Measurements from ENCODE around the gene NFKBIA. TPM values are rescaled to one million over a fixed set of nuclear protein-coding genes. Genes with fewer than 3 reads are reported as not detected.

NFKBIA gene
- total RNA-seq, 1 experiment from 2014 or later, result 99.4 TPM

DNA sequence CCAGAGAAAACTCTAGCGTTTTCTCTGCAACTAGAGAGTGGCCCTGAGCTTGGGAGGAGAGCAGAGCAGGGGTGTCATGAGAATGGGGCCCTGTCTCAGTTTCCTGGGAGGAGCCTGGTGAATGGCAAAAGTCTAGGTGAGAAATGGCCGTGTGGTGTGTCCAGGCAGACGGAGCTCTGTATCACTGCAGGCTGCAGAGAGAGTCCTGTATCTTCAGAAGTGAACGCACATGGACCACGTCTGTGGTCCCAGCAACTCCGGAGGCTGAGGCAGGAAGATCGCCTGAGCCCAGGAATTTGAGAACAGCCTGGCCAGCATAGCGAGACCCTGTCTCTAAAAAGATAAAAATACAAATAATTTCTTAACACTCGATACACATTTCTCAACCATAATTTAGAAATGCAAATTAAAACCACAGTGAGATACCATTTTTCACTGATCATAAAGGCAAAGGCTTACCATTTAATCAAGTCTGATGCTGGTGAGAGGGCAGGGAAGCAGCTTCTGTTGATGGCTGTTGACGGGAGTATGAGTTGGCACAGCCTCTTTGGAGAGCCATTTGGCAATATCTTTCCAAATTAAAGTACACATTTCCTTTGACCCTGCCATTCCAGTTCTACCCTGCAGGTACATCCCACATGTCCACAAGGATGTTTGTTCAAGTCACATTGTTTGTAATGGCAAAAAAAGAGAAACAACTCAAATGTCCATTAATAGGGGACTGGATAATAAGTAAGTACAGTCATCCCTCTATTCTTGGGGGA is 51.0 kb downstream of the NFKBIA start:
- DNase-seq (ENCODE audit: low read depth, low spot score), result no peak
- no peak for ATAC-seq
- no TSS peak for BruUV-seq (replicated peaks)
- no peaks in the 10 kb centered on the region for H3K9me3 ChIP-seq (ENCODE audit: control insufficient read depth, insufficient read depth, low read depth, low read length)
- TF ChIP-seq, protein P1, sequence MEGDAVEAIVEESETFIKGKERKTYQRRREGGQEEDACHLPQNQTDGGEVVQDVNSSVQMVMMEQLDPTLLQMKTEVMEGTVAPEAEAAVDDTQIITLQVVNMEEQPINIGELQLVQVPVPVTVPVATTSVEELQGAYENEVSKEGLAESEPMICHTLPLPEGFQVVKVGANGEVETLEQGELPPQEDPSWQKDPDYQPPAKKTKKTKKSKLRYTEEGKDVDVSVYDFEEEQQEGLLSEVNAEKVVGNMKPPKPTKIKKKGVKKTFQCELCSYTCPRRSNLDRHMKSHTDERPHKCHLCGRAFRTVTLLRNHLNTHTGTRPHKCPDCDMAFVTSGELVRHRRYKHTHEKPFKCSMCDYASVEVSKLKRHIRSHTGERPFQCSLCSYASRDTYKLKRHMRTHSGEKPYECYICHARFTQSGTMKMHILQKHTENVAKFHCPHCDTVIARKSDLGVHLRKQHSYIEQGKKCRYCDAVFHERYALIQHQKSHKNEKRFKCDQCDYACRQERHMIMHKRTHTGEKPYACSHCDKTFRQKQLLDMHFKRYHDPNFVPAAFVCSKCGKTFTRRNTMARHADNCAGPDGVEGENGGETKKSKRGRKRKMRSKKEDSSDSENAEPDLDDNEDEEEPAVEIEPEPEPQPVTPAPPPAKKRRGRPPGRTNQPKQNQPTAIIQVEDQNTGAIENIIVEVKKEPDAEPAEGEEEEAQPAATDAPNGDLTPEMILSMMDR (IDR thresholded peaks at IDR 0.05), result no peak
- TF ChIP-seq TCF7L2 (IDR thresholded peaks at IDR 0.05; ENCODE audit: low read depth, low read length) (no peak), SIN3A (IDR thresholded peaks at IDR 0.05; ENCODE audit: borderline replicate concordance, insufficient read depth, low read depth, low read length) (no peak), POLR2AphosphoS5 (IDR thresholded peaks at IDR 0.05; ENCODE audit: low read depth, low read length) (no peak)
- TF ChIP-seq, protein P2, sequence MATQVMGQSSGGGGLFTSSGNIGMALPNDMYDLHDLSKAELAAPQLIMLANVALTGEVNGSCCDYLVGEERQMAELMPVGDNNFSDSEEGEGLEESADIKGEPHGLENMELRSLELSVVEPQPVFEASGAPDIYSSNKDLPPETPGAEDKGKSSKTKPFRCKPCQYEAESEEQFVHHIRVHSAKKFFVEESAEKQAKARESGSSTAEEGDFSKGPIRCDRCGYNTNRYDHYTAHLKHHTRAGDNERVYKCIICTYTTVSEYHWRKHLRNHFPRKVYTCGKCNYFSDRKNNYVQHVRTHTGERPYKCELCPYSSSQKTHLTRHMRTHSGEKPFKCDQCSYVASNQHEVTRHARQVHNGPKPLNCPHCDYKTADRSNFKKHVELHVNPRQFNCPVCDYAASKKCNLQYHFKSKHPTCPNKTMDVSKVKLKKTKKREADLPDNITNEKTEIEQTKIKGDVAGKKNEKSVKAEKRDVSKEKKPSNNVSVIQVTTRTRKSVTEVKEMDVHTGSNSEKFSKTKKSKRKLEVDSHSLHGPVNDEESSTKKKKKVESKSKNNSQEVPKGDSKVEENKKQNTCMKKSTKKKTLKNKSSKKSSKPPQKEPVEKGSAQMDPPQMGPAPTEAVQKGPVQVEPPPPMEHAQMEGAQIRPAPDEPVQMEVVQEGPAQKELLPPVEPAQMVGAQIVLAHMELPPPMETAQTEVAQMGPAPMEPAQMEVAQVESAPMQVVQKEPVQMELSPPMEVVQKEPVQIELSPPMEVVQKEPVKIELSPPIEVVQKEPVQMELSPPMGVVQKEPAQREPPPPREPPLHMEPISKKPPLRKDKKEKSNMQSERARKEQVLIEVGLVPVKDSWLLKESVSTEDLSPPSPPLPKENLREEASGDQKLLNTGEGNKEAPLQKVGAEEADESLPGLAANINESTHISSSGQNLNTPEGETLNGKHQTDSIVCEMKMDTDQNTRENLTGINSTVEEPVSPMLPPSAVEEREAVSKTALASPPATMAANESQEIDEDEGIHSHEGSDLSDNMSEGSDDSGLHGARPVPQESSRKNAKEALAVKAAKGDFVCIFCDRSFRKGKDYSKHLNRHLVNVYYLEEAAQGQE (IDR thresholded peaks at IDR 0.05; ENCODE audit: insufficient read depth in 1 of 2, low read depth in 2 of 2, low read length in 1 of 2), result no peak
- POLR2A ChIA-PET, result no interaction called here
- H3K36me3 ChIP-seq (ENCODE audit: control insufficient read depth, insufficient read depth, low read length), result no peaks in the 10 kb centered on the region
- H3K27ac ChIP-seq (ENCODE audit: low read length), result peak overlapping the region; percentile 51; the same call in 1 of the 2 replicates
- peaks cover 27% of the 10 kb centered on the region for H3K4me1 ChIP-seq (ENCODE audit: control insufficient read depth, insufficient read depth, low read length)
- H3K4me3 ChIP-seq (ENCODE audit: low read depth in 2 of 2, low read length in 2 of 2), result no peak overlapping the region
- intact Hi-C loops (cut with micrococcal nuclease; ENCODE audit: unreplicated experiment) (no loop called here), in situ Hi-C loops (cut with HindIII; ENCODE audit: low pct_unique_long_range_greater_than_20kb, low sequenced_read_pairs) (no loop called here)
- no peaks in the 10 kb centered on the region for H3K27me3 ChIP-seq (ENCODE audit: control insufficient read depth, insufficient read depth, low read length)
- CTCF ChIA-PET, result no interaction called here

DNA sequence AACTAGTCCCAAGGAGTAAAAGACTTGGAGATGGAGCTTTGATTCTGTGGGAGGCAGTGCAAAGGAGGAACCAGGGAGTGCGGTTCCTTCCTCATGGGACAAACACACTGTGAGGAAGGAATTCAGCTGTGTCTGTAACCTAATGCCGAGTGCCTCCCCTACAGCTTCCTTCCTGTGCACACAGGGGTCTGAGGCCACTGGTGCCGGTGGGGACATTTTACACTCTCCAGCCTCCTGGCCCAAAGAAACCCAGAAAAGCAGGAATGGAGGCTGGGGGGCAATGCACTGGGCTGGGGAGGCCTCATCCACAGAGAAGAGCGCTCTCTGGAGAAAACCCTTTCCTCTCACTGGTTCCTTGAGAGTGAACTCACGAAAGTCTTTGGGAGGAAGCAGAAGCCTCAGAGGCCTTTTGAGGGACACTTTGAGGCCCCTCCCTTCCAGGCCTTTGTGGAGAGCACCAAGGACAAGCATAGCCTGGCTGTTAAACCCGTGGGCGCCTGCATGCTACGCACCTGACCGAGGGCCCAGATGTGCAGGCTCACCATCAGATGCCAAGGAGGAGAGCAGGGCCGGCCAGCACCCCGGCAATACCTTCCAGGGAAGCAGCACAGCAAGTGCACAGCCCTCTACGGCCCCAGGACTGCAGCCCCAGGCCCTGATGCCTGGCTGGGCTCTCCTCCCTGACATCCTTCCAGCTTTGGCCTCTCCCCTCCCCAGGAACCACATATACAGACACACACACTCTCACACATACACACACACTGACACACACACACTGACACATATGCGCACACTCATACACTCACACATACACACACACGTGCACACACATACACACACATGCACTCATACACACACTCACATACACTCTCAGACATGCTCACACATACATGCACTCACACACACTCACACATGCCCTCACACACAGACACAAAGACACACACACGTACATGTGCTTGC is 52.0 kb downstream of the NFKBIA start:
- TF ChIP-seq, protein P2 (IDR thresholded peaks at IDR 0.05; ENCODE audit: insufficient read depth in 1 of 2, low read depth in 2 of 2, low read length in 1 of 2), result no peak
- no peak for TF ChIP-seq SIN3A (IDR thresholded peaks at IDR 0.05; ENCODE audit: borderline replicate concordance, insufficient read depth, low read depth, low read length)
- no peak for TF ChIP-seq TCF7L2 (IDR thresholded peaks at IDR 0.05; ENCODE audit: low read depth, low read length)
- TF ChIP-seq, protein P1 (IDR thresholded peaks at IDR 0.05), result no peak
- no peak for TF ChIP-seq POLR2AphosphoS5 (IDR thresholded peaks at IDR 0.05; ENCODE audit: low read depth, low read length)
- ATAC-seq, result no peak
- Histone ChIP-seq H3K4me1 (ENCODE audit: control insufficient read depth, insufficient read depth, low read length) (peaks cover 37% of the 10 kb centered on the region), H3K27ac (ENCODE audit: low read length) (peak overlapping the region; percentile 63; the same call in 1 of the 2 replicates), H3K9me3 (ENCODE audit: control insufficient read depth, insufficient read depth, low read depth, low read length) (no peaks in the 10 kb centered on the region), H3K36me3 (ENCODE audit: control insufficient read depth, insufficient read depth, low read length) (no peaks in the 10 kb centered on the region), H3K27me3 (ENCODE audit: control insufficient read depth, insufficient read depth, low read length) (no peaks in the 10 kb centered on the region), H3K4me3 (ENCODE audit: low read depth in 2 of 2, low read length in 2 of 2) (no peak overlapping the region)
- in situ Hi-C loops (cut with HindIII; ENCODE audit: low pct_unique_long_range_greater_than_20kb, low sequenced_read_pairs) (no loop called here), intact Hi-C loops (cut with micrococcal nuclease; ENCODE audit: unreplicated experiment) (no loop called here)
- ChIA-PET POLR2A (no interaction called here), CTCF (interaction anchor here (0.7 kb wide), 1 partner anchor 22 kb away, joined by 4 read pairs; no protein-coding TSS in a partner anchor)
- DNase-seq (ENCODE audit: low read depth, low spot score), result no peak
- BruUV-seq (replicated peaks), result no TSS peak

Measured in Panc1 (cell line).